Measurements from ENCODE around the gene TBCD. TPM values are rescaled to one million over a fixed set of nuclear protein-coding genes. Genes with fewer than 3 reads are reported as not detected.

TBCD gene
- total RNA-seq, 1 experiment from 2014 or later, result 94.6 TPM

GRCh38 chr17:82748756-82749155, 3.1 kb upstream of the TBCD start:
- TF ChIP-seq, protein P1, sequence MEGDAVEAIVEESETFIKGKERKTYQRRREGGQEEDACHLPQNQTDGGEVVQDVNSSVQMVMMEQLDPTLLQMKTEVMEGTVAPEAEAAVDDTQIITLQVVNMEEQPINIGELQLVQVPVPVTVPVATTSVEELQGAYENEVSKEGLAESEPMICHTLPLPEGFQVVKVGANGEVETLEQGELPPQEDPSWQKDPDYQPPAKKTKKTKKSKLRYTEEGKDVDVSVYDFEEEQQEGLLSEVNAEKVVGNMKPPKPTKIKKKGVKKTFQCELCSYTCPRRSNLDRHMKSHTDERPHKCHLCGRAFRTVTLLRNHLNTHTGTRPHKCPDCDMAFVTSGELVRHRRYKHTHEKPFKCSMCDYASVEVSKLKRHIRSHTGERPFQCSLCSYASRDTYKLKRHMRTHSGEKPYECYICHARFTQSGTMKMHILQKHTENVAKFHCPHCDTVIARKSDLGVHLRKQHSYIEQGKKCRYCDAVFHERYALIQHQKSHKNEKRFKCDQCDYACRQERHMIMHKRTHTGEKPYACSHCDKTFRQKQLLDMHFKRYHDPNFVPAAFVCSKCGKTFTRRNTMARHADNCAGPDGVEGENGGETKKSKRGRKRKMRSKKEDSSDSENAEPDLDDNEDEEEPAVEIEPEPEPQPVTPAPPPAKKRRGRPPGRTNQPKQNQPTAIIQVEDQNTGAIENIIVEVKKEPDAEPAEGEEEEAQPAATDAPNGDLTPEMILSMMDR (IDR thresholded peaks at IDR 0.05; ENCODE audit: insufficient read depth in 1 of 2, low read depth in 1 of 2, low read length in 1 of 2, severe bottlenecking in 1 of 2, unreplicated experiment in 1 of 2), result no peak
- POLR2A ChIA-PET, result no interaction called here

DNA sequence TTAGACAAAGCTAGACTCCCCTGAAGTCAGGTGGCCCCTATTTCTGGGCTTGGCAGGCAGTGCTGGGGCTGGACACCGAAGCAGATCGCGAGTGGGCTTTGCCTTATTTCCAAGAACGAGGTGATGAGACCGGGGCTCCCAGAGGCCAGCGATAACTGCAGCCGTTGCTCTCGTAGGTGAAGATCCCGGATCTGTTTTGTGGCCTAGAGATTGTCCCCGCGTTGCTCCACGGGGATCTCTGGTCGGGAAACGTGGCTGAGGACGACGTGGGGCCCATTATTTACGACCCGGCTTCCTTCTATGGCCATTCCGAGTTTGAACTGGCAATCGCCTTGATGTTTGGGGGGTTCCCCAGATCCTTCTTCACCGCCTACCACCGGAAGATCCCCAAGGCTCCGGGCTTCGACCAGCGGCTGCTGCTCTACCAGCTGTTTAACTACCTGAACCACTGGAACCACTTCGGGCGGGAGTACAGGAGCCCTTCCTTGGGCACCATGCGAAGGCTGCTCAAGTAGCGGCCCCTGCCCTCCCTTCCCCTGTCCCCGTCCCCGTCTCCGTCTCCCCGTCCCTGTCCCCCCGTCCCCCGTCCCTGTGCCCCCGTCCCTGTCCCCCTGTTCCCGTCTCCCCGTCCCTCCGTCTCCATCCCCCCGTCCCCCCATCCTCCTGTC, 1.5 kb upstream of the TBCD start:
- BruUV-seq (replicated peaks), result no TSS peak
- POLR2A ChIA-PET, result no interaction called here
- H3K4me1 Mint-ChIP-seq (ENCODE audit: low read depth, unreplicated experiment), result peaks cover 12% of the 10 kb centered on the region
- H3K27me3 ChIP-seq (replicated peaks; ENCODE audit: control insufficient read depth, insufficient read depth, low read length), result no peaks in the 10 kb centered on the region
- H3K36me3 ChIP-seq (ENCODE audit: control insufficient read depth, insufficient read depth, low read length), result no peaks in the 10 kb centered on the region; the same call in 1 of the 2 replicates
- H3K36me3 Mint-ChIP-seq (ENCODE audit: insufficient read depth, unreplicated experiment), result peaks cover 36% of the 10 kb centered on the region
- intact Hi-C loops (cut with micrococcal nuclease; ENCODE audit: unreplicated experiment), result no loop called here
- H3K27me3 Mint-ChIP-seq (ENCODE audit: insufficient read depth, unreplicated experiment), result no peaks in the 10 kb centered on the region
- H3K9me3 ChIP-seq, result peaks cover 12% of the 10 kb centered on the region; the same call in 1 of the 2 replicates
- peak overlapping the region; percentile 61 for H3K4me3 Mint-ChIP-seq (ENCODE audit: unreplicated experiment)
- no peaks in the 10 kb centered on the region for H3K9me3 Mint-ChIP-seq (ENCODE audit: unreplicated experiment)
- no peak overlapping the region for H3K27ac Mint-ChIP-seq (ENCODE audit: unreplicated experiment)
- H3K4me3 ChIP-seq (ENCODE audit: low read depth, low read length), result no peak overlapping the region
- peaks cover 14% of the 10 kb centered on the region for H3K4me1 ChIP-seq
- TF ChIP-seq, protein P1 (IDR thresholded peaks at IDR 0.05; ENCODE audit: insufficient read depth in 1 of 2, low read depth in 1 of 2, low read length in 1 of 2, severe bottlenecking in 1 of 2, unreplicated experiment in 1 of 2), result no peak
- no peak for DNase-seq
- CTCF ChIA-PET, result no interaction called here

More at GRCh38 chr17:82748756-82749155, 3.1 kb upstream of the TBCD start:
- Mint-ChIP-seq H3K27ac (ENCODE audit: unreplicated experiment) (no peak overlapping the region), H3K4me1 (ENCODE audit: low read depth, unreplicated experiment) (no peaks in the 10 kb centered on the region), H3K4me3 (ENCODE audit: unreplicated experiment) (no peak overlapping the region), H3K36me3 (ENCODE audit: insufficient read depth, unreplicated experiment) (peaks cover 45% of the 10 kb centered on the region), H3K27me3 (ENCODE audit: insufficient read depth, unreplicated experiment) (no peaks in the 10 kb centered on the region), H3K9me3 (ENCODE audit: unreplicated experiment) (no peaks in the 10 kb centered on the region)
- H3K27me3 ChIP-seq (replicated peaks; ENCODE audit: control insufficient read depth, insufficient read depth, low read length), result no peaks in the 10 kb centered on the region
- no TSS peak for BruUV-seq (replicated peaks)
- 0 out of 2 replicates have a peak, but pooled peaks cover 7% of the 10 kb centered on the region for H3K4me1 ChIP-seq
- CTCF ChIA-PET, result no interaction called here
- intact Hi-C loops (cut with micrococcal nuclease; ENCODE audit: unreplicated experiment), result no loop called here
- no peaks in the 10 kb centered on the region; the same call in 1 of the 2 replicates for H3K36me3 ChIP-seq (ENCODE audit: control insufficient read depth, insufficient read depth, low read length)
- no peak overlapping the region for H3K4me3 ChIP-seq (ENCODE audit: low read depth, low read length)
- DNase-seq, result no peak
- peaks cover 12% of the 10 kb centered on the region; the same call in 1 of the 2 replicates for H3K9me3 ChIP-seq

- H3K4me3 ChIP-seq (ENCODE audit: low read depth, low read length), result peak overlapping the region; percentile 13; the same call in 1 of the 2 replicates
Measured at GRCh38 chr17:82751171-82751570, 694 bp upstream of the TBCD start.

More at GRCh38 chr17:82751171-82751570, 694 bp upstream of the TBCD start:
- no peak for DNase-seq
- Mint-ChIP-seq H3K9me3 (ENCODE audit: unreplicated experiment) (no peaks in the 10 kb centered on the region), H3K36me3 (ENCODE audit: insufficient read depth, unreplicated experiment) (peaks cover 36% of the 10 kb centered on the region), H3K27me3 (ENCODE audit: insufficient read depth, unreplicated experiment) (no peaks in the 10 kb centered on the region), H3K4me1 (ENCODE audit: low read depth, unreplicated experiment) (peaks cover 18% of the 10 kb centered on the region), H3K4me3 (ENCODE audit: unreplicated experiment) (no peak overlapping the region), H3K27ac (ENCODE audit: unreplicated experiment) (no peak overlapping the region)
- Histone ChIP-seq H3K4me1 (peaks cover 14% of the 10 kb centered on the region), H3K27me3 (replicated peaks; ENCODE audit: control insufficient read depth, insufficient read depth, low read length) (no peaks in the 10 kb centered on the region), H3K36me3 (ENCODE audit: control insufficient read depth, insufficient read depth, low read length) (no peaks in the 10 kb centered on the region; the same call in 1 of the 2 replicates), H3K9me3 (peaks cover 12% of the 10 kb centered on the region; the same call in 1 of the 2 replicates)
- ChIA-PET CTCF (no interaction called here), POLR2A (no interaction called here)
- intact Hi-C loops (cut with micrococcal nuclease; ENCODE audit: unreplicated experiment), result no loop called here
- BruUV-seq (replicated peaks), result no TSS peak
- TF ChIP-seq, protein P1 (IDR thresholded peaks at IDR 0.05; ENCODE audit: insufficient read depth in 1 of 2, low read depth in 1 of 2, low read length in 1 of 2, severe bottlenecking in 1 of 2, unreplicated experiment in 1 of 2), result no peak

Data from Caco-2 (cell line).